Rectal smooth muscle tissue (tissue), 1 donor: Measurements from ENCODE around the gene ADAM10.
A peak's percentile ranks its signal among the peaks of the same experiment; 100 is the strongest.
"Not testable (repeated sequence)": the region's sequence is repeated elsewhere in the genome, so short reads cannot be mapped to it uniquely, and the experiment has no call there.

Source experiments
- H3K27ac ChIP-seq: one replicate; pipeline ENCODE4 v1.7.0; 2013; ENCODE audit warnings: low read depth, low read length, inconsistent platforms
- H3K27me3 ChIP-seq: one replicate; pipeline ENCODE4 v1.7.0; 2013; ENCODE audit warnings: low read length; ENCODE audit not compliant: control insufficient read depth, insufficient read depth
- H3K36me3 ChIP-seq: one replicate; pipeline ENCODE4 v1.7.0; 2013; ENCODE audit warnings: low read length; ENCODE audit not compliant: control insufficient read depth, insufficient read depth
- H3K4me1 ChIP-seq: one replicate; pipeline ENCODE4 v1.7.0; 2013; ENCODE audit warnings: low read length; ENCODE audit not compliant: control insufficient read depth, insufficient read depth
- H3K4me3 ChIP-seq: one replicate; pipeline ENCODE4 v1.7.0; 2013; ENCODE audit warnings: low read length
- H3K9ac ChIP-seq: one replicate; pipeline ENCODE4 v1.7.0; 2013; ENCODE audit warnings: low read length

ADAM10 gene

GRCh38 chr15:58770857-58771620 is 21.5 kb upstream of the ADAM10 start, which contains the start of gene MINDY2:
TSS of gene MINDY2 (plus strand) at chr15:58771302. CDS start at chr15:58771396, 94 bp downstream.
- H3K27ac ChIP-seq: peak within 1 kb of the TSS; percentile 96
- H3K4me1 ChIP-seq: peaks cover 13% of the 10 kb centered on the region
- no peaks in the 10 kb centered on the region for H3K27me3 ChIP-seq
- peak within 1 kb of the TSS; percentile 85 for H3K9ac ChIP-seq
- peak within 1 kb of the TSS; percentile 97 for H3K4me3 ChIP-seq
- no peaks in the 10 kb centered on the region for H3K36me3 ChIP-seq

- H3K4me3 ChIP-seq: peak overlapping the region; percentile 97
- H3K9ac ChIP-seq: peak overlapping the region; percentile 68
- no peaks in the 10 kb centered on the region for H3K27me3 ChIP-seq
- H3K27ac ChIP-seq: peak overlapping the region; percentile 96
- H3K36me3 ChIP-seq: no peaks in the 10 kb centered on the region
- peaks cover 13% of the 10 kb centered on the region for H3K4me1 ChIP-seq
Measured at GRCh38 chr15:58770519-58770856, 21.0 kb upstream of the ADAM10 start.

- not testable (repeated sequence) for H3K36me3 ChIP-seq, H3K27ac ChIP-seq, H3K9ac ChIP-seq, H3K4me3 ChIP-seq, H3K4me1 ChIP-seq, H3K27me3 ChIP-seq
Measured at GRCh38 chr15:58768601-58769004, 19.1 kb upstream of the ADAM10 start.

- Histone ChIP-seq H3K9ac (no peak overlapping the region), H3K27ac (no peak overlapping the region), H3K36me3 (no peaks in the 10 kb centered on the region), H3K4me3 (no peak overlapping the region), H3K27me3 (no peaks in the 10 kb centered on the region), H3K4me1 (peaks cover 3% of the 10 kb centered on the region)
Measured at GRCh38 chr15:58766290-58766689, 16.8 kb upstream of the ADAM10 start.

GRCh38 chr15:58764468-58764867 is 15.0 kb upstream of the ADAM10 start:
- no peak overlapping the region for H3K9ac ChIP-seq
- no peaks in the 10 kb centered on the region for H3K27me3 ChIP-seq
- H3K4me3 ChIP-seq: no peak overlapping the region
- no peaks in the 10 kb centered on the region for H3K36me3 ChIP-seq
- H3K4me1 ChIP-seq: no peaks in the 10 kb centered on the region
- H3K27ac ChIP-seq: no peak overlapping the region

GRCh38 chr15:58762731-58763130 is 13.2 kb upstream of the ADAM10 start:
- Histone ChIP-seq H3K9ac (no peak overlapping the region), H3K36me3 (no peaks in the 10 kb centered on the region), H3K27ac (no peak overlapping the region)

GRCh38 chr15:58762285-58762684 is 12.8 kb upstream of the ADAM10 start:
- Histone ChIP-seq H3K27ac (no peak overlapping the region), H3K27me3 (no peaks in the 10 kb centered on the region), H3K9ac (no peak overlapping the region), H3K4me1 (no peaks in the 10 kb centered on the region), H3K4me3 (no peak overlapping the region), H3K36me3 (no peaks in the 10 kb centered on the region)

More at GRCh38 chr15:58762731-58763130, 13.2 kb upstream of the ADAM10 start:
- Histone ChIP-seq H3K4me1 (no peaks in the 10 kb centered on the region), H3K27me3 (no peaks in the 10 kb centered on the region), H3K4me3 (no peak overlapping the region)

GRCh38 chr15:58761010-58761388 is 11.5 kb upstream of the ADAM10 start:
- H3K9ac ChIP-seq: no peak overlapping the region
- no peaks in the 10 kb centered on the region for H3K4me1 ChIP-seq
- H3K36me3 ChIP-seq: no peaks in the 10 kb centered on the region
- H3K27ac ChIP-seq: no peak overlapping the region
- H3K27me3 ChIP-seq: no peaks in the 10 kb centered on the region
- no peak overlapping the region for H3K4me3 ChIP-seq

- no peaks in the 10 kb centered on the region for H3K36me3 ChIP-seq
- no peak overlapping the region for H3K4me3 ChIP-seq
- H3K9ac ChIP-seq: no peak overlapping the region
- H3K27me3 ChIP-seq: no peaks in the 10 kb centered on the region
- no peaks in the 10 kb centered on the region for H3K4me1 ChIP-seq
- no peak overlapping the region for H3K27ac ChIP-seq
Measured at GRCh38 chr15:58760385-58761009, 11.0 kb upstream of the ADAM10 start.

GRCh38 chr15:58758141-58758540 is 8.6 kb upstream of the ADAM10 start:
- H3K9ac ChIP-seq: no peak overlapping the region
- H3K27ac ChIP-seq: no peak overlapping the region
- no peaks in the 10 kb centered on the region for H3K4me1 ChIP-seq
- H3K36me3 ChIP-seq: no peaks in the 10 kb centered on the region
- H3K4me3 ChIP-seq: no peak overlapping the region
- H3K27me3 ChIP-seq: no peaks in the 10 kb centered on the region

- Histone ChIP-seq H3K4me1 (no peaks in the 10 kb centered on the region), H3K27ac (no peak overlapping the region), H3K27me3 (no peaks in the 10 kb centered on the region), H3K36me3 (no peaks in the 10 kb centered on the region), H3K4me3 (no peak overlapping the region), H3K9ac (no peak overlapping the region)
Measured at GRCh38 chr15:58755956-58756355, 6.4 kb upstream of the ADAM10 start.

- Histone ChIP-seq H3K9ac (no peak overlapping the region), H3K27ac (no peak overlapping the region), H3K36me3 (no peaks in the 10 kb centered on the region), H3K4me1 (no peaks in the 10 kb centered on the region), H3K4me3 (no peak overlapping the region), H3K27me3 (no peaks in the 10 kb centered on the region)
Measured at GRCh38 chr15:58755350-58755749, 5.8 kb upstream of the ADAM10 start.

GRCh38 chr15:58752716-58753115 is 3.2 kb upstream of the ADAM10 start:
- no peaks in the 10 kb centered on the region for H3K36me3 ChIP-seq
- H3K9ac ChIP-seq: no peak overlapping the region
- no peaks in the 10 kb centered on the region for H3K27me3 ChIP-seq
- no peak overlapping the region for H3K4me3 ChIP-seq
- H3K27ac ChIP-seq: no peak overlapping the region
- H3K4me1 ChIP-seq: no peaks in the 10 kb centered on the region
